HG02938 (cell line): Measurements from ENCODE around the gene MYCN.

ENCODE experiments used
- ATAC-seq: cut with Tn5 transposase; IDR thresholded peaks from one replicate; pipeline ENCODE4 v1.9.1; 2021; ENCODE audit warnings: mild to moderate bottlenecking, moderate library complexity; ENCODE audit not compliant: unreplicated experiment

Gene MYCN

DNA sequence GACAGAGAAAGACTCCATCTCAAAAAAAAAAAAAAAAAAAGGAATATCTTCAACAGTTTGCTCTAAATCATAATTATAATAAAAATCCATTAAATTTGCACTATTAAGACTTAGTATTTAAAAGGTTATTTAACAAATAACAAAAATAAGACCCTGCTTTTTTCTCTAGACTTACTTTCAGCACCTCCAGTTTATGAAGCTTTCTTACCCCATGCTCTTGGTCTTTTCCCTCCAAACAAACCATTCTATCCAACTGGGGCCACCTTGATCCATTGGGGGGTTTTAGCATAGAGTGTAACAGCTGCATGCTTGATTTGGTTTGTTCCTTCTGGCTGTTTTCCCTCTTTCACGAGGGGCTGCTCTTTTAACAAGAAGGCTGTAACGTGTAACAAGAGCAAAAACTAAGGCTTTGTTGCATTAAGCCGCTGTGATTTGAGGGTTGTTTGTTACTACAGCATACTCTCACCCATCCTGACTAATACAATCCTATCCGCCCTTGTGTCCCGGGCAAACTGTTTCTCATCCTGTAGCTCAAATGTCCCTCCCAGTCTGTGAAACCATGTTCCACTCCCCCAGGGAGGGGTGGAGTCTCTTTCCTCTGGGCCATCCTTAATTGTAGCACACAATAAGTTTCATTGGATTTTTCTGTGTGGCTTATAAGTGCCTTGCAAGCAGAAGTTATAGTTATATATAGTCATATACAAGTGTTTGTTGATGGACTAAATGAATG lies 9.6 kb upstream of the MYCN start:
- ATAC-seq = no peak

DNA sequence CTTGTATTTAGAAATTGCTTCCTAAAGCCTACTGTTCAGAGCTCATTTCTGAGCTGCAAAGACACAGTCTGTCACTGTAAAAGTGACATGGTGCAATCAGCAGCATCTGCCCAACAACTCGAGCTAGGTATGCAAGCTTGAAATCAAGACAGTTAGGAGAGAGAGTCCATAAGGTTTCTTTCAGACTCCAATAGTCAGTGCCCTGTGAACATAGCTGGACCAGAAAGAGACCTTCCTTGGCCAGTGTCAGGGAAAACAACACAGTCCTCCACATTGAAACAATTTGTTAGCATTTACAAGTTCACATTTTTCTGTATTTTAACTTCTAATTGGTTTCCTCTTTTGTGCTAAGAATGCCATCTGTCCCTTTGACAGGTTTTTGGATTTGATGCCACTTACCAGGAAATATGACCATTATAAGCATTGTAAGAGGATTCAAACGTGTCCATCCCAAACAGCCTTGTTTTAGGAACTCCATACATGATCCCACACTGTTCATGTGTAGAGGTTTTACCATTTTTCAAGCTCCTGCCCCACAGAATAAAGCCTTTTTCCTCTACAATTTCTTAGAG lies 8.9 kb upstream of the MYCN start:
- ATAC-seq = no peak

DNA sequence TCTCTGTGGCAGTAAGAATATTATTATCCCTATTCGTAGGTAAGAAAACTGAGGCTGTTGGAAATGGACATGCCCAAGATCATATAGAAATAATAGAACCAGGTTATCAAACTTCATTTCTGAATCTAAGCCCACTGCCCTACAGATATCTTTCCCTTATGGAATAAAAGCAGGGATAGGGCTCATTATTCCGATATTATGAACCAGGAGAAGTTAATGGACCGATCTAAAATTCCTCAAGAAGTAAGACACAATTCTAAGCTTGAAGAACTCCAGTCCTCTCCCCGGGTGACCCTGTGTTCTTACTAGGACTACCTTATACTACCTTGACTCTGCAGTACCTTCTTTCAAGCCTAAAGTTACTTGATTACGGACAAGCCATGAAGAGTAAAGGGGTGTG lies 8.4 kb upstream of the MYCN start:
- no peak for ATAC-seq

DNA sequence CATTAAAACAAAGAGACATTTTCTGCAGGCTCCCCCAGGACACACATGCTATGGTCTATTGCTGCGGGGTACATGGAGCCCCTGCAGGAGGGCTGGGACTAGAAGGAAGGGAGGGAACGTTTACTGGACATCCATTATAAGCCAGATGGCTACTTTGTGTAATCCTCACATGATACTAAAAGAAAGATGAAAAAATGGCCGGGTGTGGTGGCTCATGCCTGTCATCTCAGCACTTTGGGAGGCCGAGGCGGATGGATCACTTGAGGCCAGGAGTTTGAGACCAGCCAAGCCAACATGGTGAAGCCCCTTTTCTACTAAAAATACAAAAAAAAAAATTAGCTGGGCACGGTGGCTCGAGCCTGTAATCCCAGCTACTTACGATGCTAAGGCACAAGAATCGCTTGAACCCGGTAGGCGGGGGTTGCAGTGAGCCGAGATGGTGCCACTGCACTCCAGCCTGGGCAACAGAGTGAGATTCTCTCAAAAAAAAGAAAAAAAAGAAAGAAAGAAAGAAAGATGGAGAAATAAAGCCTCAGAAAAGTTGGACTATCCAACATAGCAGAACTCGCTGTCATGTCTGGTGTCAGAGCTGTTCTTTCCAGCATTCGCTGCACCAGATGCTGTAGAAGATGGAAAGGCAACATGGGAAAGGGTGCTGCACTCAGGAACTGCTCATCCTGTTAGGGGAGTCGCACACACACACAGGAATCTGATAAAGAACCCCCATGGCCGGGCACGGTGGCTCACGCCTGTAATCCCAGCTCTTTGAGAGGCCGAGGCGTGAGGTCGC lies 7.8 kb upstream of the MYCN start:
- no peak for ATAC-seq

DNA sequence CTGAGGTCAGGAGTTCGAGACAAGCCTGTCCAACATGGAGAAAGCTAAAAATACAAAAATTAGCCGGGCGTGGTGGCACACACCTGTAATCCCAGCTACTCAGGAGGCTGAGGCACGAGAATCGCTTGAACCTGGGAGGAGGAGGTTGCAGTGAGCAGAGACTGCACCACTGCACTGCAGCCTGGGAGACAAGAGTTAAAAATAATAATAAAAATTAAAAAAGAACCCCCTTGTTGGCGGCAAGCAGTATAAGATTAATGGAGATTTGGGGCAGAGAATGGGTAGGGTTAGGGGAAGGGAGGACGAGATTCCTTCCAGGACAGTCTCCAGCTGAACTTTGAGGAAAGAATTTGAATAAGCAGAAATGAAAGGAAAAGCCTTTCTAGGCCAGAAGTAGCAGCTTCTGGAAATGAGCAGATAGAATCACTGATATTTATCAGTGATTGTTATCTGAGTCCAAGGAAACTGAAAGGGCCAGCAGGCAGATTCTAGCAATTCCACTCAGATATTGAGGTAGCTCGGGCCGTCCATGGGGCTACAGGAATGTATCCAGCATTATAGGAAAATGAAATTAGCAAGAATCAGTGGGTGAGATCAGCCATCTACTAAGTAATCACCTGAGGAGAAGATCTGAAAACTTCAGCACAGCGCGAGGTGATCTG lies 7.0 kb upstream of the MYCN start:
- ATAC-seq = no peak

DNA sequence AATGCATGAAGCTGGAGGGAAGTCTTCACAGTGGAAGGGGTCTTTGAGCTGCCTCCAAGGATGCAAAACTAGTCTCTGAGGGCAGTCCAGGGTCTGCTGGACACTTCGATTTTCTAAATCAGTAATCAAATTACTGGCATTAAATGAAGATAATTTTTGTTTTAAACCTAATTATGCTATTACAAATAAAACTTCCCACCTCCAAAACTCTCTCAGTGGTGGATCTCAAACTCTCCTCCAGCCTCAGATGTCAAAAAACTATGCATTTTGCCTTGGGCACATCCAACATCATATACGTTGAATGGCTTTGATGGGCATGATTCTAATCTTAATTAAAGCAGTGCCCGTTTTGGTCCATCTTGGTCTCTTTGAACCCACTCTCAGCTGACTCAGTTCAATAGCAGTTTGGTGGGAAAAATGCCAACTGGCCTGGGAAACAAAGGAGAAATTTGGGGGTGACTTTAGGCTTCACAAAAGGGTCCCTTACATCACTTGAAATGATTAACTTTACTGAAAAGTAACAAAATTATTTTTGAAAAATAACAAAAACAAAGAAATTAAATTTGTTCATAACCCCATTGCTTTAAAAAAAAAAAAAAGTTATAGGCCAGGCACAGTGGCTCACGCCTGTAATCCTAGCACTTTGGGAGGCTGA lies 5.9 kb upstream of the MYCN start:
- ATAC-seq = no peak

DNA sequence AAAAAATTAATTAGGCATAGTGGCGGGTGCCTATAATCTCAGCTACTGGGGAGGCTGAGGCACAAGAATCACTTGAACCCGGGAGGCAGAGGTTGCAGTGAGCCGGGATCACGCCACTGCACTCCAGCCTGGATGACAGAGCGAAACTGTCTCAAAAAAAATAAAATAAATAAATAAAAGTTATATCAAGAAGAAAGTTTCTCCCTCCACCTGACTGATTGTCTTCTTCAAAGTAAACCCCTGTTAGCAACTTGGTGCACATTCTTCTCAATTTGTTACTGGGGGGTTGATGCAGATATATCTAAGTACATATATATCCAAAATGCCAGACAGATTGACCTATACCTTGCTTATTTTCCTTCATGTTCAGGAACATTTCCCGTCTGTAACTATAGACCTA lies 5.2 kb upstream of the MYCN start:
- ATAC-seq = no peak

DNA sequence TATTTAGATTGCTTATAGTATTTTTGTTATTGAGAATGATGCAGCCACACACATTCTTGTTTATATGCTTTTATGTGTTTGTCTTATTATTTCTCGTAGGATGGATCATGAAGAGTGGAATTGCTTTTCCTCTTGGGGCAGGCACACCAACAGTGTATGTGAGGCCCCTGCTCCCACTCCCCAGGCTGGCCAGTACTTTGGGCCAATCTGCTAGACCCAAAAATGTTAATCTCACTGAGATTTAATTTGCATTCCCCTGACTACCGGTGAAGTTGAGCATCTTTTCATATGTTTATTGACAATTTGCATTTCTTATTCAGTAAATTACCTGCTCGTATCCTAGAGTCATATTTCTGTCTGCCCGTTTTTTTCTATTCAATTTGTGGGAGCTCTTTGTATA lies 4.7 kb upstream of the MYCN start:
- ATAC-seq = no peak

DNA sequence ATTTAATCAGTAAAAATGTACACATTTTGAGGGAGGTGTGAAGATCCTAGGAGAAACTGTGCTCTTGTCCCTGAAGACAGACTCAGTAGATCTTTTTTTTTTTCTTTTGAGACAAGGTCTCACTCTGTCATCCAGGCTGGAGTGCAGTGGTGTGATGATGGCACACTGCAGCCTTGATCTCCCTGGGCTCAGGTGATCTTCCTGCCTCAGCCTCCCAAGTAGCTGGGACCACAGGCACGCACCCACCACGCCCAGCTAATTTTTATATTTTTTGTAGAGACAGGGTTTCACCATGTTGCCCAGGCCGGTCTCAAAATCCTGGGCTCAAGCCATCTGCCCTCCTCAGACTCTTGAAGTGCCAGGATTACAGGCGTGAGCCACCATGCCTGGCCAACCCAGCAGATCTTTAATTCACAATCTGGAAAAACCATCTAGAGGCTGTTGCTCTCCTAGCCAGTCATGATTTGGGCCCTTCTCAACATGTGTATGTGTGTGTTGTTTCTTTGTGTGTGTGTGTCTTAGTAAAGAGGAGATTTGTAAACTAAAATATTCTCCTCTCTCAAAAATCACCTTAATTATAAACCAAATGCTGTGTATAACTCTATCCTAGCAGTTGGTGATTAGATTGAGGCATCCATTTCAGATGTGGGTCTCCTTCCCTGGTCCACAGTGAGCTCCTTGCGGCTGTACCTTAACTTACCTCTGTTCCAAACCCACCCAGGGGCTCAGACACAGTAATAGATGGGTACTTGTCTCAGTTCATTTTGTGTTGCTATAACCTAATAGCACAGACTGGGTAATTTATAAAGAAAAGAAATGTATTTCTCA lies 3.9 kb upstream of the MYCN start:
- ATAC-seq = no peak

DNA sequence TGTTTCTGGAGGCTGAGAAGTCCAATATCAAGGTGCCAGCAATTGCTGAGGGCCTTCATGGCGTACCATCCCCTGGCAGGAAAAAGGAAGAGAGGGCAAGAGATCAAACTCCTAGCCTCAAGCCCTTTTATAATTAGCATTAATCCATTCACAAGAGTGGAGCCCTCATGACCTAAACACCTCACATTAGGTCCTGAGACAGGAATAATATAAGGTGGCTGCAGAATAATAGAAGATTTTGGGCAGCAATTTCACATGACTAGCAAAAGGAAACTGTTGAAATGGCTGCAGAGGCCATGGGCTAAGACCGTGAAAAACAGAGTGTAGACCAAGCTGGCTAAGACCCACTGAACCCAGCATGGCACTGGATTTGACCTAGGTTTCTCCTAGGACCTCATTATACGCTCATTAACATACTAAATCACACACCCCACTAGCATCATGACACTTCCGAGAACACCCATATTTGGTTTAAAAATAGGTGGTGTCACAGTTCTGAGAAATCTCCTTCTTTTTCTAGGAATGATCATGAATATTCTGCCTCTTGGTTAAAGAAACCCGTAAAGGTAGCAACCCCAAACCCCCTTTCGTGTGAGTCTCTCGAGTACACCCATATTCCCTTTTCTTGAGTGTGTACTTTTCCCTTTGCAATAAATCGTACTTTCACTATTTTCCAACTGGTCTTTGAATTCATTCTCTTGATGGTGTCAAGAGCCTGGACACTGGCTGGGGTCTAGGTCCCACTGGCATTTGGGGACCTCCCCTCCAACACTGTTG lies 3.1 kb upstream of the MYCN start:
- no peak for ATAC-seq

DNA sequence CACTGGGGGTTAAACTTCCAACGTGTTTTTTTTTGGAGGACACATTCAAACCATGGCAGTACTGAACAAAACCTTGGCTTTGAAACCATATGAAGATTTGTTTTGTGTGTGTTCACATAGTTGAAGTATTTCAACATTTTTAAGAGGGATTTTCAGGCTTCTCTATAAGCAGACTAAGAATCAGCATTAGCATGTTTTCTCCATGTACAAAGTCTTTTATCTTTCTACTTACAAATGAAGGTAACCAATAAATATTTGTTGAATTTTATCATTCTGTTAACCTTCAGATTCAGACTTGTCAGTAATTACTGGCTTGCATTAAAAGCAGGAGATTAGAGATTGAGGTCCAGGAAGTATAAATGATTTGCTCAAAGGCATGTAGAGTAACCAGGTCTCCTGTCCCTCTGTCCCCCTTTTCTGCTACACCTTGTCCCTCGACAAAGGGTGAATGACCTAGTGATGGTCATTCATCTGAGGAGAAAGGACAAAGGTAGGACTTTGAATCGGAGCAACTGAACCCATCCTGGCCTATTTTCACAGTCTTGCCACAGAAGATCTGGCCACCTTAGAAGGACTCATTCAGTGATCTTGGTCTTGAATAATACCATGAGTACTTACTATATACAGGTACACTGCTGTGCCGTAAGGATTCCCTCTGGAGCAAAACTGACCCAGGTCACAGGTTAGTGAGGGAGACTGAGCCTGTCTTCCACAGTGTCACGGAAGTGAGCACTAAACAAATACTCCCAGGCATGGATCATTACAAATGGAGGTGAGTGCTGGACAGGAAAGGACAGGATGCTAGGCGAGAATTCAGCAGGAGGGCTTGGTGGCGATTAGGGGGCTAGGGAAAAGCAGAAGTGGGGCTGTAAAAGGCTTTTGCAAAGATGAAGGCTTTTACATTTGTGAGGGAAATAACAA lies 2.2 kb upstream of the MYCN start:
- ATAC-seq = no peak

DNA sequence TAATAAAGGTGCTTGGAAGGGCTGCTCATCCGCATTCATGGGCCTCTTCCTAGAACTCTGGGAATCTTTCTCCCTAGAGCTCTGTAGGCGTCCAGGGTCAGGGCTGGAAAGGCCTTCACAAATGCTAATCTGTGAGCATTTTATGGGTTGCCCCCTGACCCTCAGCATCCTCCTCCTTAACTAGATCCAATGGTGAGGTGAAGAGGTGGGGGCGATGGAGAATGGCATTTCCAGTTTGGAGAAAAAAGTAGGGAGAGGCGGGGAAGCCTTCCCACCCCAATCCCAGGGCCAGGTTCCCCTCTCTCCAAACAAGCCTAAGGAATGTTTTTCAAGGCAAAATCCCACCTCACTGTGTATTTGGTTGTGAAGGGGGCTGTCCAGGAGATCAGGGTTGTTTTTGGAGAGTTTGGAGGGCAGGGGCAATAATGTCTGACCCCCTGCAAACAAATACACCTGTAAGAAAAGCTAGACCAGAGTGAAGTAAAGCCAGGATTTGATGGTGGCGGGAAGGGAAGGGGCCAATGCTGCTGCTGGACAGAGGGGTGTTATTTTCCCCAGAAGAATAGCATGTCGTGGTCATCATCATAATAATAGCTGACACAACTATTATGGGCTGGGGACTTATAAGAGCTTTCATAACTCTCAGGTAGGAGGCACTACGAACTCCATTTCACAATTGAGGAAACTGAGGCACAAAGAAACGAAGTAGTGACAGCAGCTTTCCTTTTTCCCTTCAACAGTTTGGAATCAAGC lies 1.4 kb upstream of the MYCN start:
- no peak for ATAC-seq

DNA sequence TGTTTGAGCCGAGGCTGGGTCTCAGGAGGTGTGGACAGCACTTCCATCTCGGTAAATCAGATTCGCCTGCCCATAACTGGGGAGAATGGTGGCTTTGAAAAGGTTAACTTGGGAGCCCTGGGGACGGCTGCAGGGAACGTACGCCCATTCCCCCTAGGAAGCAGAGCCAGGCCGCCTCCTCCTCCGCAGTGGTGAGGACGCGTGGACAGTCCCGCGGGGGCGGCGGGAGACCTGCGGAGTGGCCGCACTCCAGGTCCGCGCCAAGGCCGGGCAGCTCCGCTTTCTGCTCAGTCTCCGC lies 845 bp upstream of the MYCN start:
- no peak for ATAC-seq

DNA sequence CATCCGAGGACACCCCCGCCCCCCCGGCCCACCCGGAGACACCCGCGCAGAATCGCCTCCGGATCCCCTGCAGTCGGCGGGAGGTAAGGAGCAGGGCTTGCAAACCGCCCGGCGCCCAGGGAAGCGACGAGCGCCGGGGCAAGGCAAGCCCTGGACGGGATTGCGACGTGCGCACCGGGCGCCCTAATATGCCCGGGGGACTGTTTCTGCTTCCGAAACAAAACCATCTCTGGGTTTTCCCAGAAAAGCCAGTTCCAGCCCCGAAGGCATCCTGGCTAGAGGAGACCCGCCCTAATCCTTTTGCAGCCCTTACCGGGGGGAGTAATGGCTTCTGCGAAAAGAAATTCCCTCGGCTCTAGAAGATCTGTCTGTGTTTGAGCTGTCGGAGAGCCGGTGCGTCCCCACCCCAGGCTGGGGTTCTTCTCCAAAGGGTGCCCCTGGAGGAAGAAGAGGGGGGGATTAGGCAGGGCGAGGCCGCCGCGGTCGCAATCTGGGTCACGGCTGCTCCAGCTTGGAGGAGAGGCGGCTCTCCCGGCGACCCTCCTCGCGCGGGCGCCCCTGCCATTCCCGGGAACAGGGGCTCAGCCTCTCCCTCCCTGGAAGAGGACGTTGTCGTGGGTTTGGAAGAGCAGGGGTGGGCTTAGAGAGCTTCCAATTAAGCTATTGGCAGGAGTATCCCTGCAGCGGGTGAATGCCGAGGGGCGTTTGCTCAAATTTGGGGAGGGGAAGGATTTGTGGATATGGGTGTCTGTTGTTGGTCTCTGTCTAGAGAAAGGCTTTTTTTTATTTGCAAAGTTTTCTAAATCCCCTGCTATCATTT lies 521 bp downstream of the MYCN start:
- ATAC-seq = no peak

DNA sequence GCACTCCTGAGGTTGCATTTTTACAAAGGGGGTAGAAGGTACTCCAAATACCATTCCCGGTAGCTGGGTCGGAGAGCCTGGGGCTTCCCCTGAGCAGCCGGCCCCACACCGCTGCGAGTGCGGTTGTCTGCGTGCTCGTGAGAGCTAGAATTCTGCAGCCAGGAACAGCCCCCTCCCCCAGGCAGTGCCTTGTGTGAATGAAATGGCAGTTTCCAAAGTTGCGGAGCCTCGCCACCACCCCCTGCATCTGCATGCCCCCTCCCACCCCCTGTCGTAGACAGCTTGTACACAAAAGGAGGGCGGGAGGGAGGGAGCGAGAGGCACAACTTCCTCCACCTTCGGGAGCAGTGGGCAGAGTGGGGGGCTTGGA lies 1.1 kb downstream of the MYCN start:
- no peak for ATAC-seq

DNA sequence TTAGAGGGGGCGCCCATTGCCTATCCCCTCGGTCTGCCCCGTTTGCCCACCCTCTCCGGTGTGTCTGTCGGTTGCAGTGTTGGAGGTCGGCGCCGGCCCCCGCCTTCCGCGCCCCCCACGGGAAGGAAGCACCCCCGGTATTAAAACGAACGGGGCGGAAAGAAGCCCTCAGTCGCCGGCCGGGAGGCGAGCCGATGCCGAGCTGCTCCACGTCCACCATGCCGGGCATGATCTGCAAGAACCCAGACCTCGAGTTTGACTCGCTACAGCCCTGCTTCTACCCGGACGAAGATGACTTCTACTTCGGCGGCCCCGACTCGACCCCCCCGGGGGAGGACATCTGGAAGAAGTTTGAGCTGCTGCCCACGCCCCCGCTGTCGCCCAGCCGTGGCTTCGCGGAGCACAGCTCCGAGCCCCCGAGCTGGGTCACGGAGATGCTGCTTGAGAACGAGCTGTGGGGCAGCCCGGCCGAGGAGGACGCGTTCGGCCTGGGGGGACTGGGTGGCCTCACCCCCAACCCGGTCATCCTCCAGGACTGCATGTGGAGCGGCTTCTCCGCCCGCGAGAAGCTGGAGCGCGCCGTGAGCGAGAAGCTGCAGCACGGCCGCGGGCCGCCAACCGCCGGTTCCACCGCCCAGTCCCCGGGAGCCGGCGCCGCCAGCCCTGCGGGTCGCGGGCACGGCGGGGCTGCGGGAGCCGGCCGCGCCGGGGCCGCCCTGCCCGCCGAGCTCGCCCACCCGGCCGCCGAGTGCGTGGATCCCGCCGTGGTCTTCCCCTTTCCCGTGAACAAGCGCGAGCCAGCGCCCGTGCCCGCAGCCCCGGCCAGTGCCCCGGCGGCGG lies 1.7 kb downstream of the MYCN start:
- ATAC-seq = no peak
